Thoracic aorta (tissue), 2 donors: ENCODE results near the gene TMEM176A. TPM values are rescaled to one million over a fixed set of nuclear protein-coding genes. Genes with fewer than 3 reads are reported as not detected.
"Not testable (repeated sequence)": the region's sequence is repeated elsewhere in the genome, so short reads cannot be mapped to it uniquely, and the experiment has no call there.

Experiments
- ATAC-seq: fragments of 150-250 bp; one replicate; pipeline ENCODE4 v1.8.0; 2017; ENCODE audit warnings: low read depth; ENCODE audit not compliant: insufficient number of reproducible peaks, low FRiP score
- DNase-seq: peaks from one replicate; pipeline ENCODE4 v3.0.0-alpha.2; 2020; ENCODE audit warnings: low spot score
- H3K27ac ChIP-seq, 2 donors: fragments of 200-600 bp; sonication (generic); 1 replicate in 1 of 2; 2 replicates in 1 of 2; pipeline ENCODE4 v1.5.1; 2016; ENCODE audit warnings: mild to moderate bottlenecking in 2 of 2, moderate library complexity in 2 of 2
- H3K27me3 ChIP-seq: fragments of 200-600 bp; sonication (generic); replicated peaks from 2 replicates; pipeline ENCODE4 v1.6.0; 2016; ENCODE audit warnings: mild to moderate bottlenecking; ENCODE audit not compliant: insufficient read depth
- H3K36me3 ChIP-seq: fragments of 200-600 bp; sonication (generic); one replicate; pipeline ENCODE4 v1.5.1; 2016
- H3K4me1 ChIP-seq, 2 donors: fragments of 200-600 bp; sonication (generic); 1 replicate in 1 of 2; 2 replicates in 1 of 2; pipeline versions ENCODE4 v1.5.1 to v1.6.0; 2016; ENCODE audit warnings: low read depth in 2 of 2, mild to moderate bottlenecking in 1 of 2; ENCODE audit not compliant: control insufficient read depth in 1 of 2
- H3K4me3 ChIP-seq: fragments of 200-600 bp; sonication (generic); 2 replicates; pipeline ENCODE4 v1.5.1; 2016; ENCODE audit warnings: mild to moderate bottlenecking
- H3K9me3 ChIP-seq: fragments of 200-600 bp; sonication (generic); 2 replicates; pipeline ENCODE4 v1.5.1; 2016
- total RNA-seq, 2 donors: library from RNA; depleted of rRNA; stranded (reverse); fragments of >200 nt; gene quantifications; one replicate each; pipeline versions ENCODE4 v1.1.0 to v1.2.3, GENCODE V29; 2016
- TF ChIP-seq, protein P1 (sequence below): fragments of 200-600 bp; sonication (generic); IDR thresholded peaks from one replicate; pipeline ENCODE4 v1.5.1; 2019; ENCODE audit warnings: antibody characterized with exemption

TMEM176A gene
- total RNA-seq, 2 donors from 2014 or later, result 9.1 to 23.4 TPM

- ATAC-seq, result no peak
- no peaks in the 10 kb centered on the region for H3K36me3 ChIP-seq
- H3K9me3 ChIP-seq, result peaks cover 8% of the 10 kb centered on the region
- no peaks in the 10 kb centered on the region for H3K27me3 ChIP-seq
- no peaks in the 10 kb centered on the region for H3K4me1 ChIP-seq
- H3K27ac ChIP-seq, result no peak overlapping the region
- TF ChIP-seq, protein P1, sequence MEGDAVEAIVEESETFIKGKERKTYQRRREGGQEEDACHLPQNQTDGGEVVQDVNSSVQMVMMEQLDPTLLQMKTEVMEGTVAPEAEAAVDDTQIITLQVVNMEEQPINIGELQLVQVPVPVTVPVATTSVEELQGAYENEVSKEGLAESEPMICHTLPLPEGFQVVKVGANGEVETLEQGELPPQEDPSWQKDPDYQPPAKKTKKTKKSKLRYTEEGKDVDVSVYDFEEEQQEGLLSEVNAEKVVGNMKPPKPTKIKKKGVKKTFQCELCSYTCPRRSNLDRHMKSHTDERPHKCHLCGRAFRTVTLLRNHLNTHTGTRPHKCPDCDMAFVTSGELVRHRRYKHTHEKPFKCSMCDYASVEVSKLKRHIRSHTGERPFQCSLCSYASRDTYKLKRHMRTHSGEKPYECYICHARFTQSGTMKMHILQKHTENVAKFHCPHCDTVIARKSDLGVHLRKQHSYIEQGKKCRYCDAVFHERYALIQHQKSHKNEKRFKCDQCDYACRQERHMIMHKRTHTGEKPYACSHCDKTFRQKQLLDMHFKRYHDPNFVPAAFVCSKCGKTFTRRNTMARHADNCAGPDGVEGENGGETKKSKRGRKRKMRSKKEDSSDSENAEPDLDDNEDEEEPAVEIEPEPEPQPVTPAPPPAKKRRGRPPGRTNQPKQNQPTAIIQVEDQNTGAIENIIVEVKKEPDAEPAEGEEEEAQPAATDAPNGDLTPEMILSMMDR, result no peak
- no peak for DNase-seq
- H3K4me3 ChIP-seq, result no peak overlapping the region
Measured at GRCh38 chr7:150806863-150807262, 6.3 kb downstream of the TMEM176A start.

DNA sequence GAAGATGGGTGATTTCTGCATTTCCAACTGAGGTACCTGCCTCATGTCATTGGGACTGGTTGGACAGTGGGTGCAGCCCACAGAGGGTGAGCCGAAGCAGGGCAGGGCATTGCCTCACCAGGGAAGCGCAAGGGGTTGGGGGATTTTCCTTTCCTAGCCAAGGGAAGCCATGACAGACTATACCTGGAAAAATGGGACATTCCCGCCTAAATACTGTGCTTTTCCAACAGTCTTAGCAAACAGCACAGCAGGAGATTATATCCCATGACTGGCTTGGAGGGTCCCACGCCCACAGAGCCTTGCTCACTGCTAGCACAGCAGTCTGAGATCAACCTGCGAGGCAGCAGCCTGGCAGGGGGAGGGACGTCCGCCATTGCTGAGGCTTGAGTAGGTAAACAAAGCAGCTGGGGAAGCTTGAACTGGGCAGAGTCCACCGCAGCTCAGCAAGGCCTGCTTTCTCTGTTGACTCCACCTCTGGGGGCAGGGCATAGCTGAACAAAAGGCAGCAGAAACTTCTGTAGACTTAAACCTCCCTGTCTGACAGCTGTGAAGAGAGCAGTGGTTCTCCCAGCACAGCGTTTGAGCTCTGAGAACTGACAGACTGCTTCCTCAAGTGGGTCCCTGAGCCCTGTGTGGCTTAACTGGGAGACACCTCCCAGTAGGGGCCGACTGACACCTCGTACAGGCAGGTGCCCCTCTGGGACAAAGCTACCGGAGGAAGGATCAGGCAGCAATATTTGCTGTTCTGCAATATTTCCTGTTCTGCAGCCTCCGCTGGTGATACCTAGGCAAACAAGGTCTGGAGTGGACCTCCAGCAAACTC is 7.3 kb downstream of the TMEM176A start:
- H3K27me3 ChIP-seq, H3K4me1 ChIP-seq, ATAC-seq, H3K36me3 ChIP-seq, H3K4me3 ChIP-seq, H3K27ac ChIP-seq, DNase-seq, H3K9me3 ChIP-seq: not testable (repeated sequence)

DNA sequence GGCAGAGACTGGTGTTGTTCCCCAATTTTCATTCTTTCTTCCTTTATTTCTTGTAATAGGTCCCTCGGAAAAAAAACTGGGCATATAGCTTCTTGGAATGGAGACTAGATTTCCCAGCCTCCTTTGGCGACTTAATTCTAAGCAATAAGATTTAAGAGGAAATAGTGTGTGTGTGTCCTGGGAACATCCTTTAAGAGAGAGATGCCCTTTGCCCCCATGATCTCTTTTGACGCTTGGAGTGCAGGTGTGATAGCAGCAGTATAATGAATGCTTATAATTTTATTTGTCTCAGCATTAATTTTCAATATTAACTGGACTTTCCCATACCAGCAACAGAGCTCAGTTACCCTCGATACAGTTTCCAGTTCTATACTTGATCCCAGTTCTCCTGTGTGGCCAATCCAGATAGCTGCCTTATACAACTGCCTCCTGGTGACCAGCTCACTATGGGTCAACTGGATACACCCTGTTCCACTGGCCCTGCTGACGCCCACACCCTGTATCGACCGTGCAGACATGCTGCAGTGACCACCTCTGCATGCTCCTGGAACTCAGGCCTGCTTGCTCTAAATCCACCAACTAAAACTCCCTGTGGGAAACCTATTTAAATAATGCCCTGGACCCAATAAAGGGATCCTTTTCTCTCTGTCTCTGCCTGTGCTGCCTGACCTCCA is 13.9 kb downstream of the TMEM176A start:
- TF ChIP-seq, protein P1, result no peak
- H3K4me3 ChIP-seq, result no peak overlapping the region
- H3K9me3 ChIP-seq, result no peaks in the 10 kb centered on the region
- no peak for ATAC-seq
- no peaks in the 10 kb centered on the region for H3K27me3 ChIP-seq
- no peak overlapping the region for H3K27ac ChIP-seq
- DNase-seq, result no peak
- H3K4me1 ChIP-seq, result no peaks in the 10 kb centered on the region
- no peaks in the 10 kb centered on the region for H3K36me3 ChIP-seq

- TF ChIP-seq, protein P1, result no peak
- Histone ChIP-seq H3K36me3 (no peaks in the 10 kb centered on the region), H3K4me1 (no peaks in the 10 kb centered on the region), H3K4me3 (no peak overlapping the region), H3K9me3 (no peaks in the 10 kb centered on the region), H3K27ac (no peak overlapping the region), H3K27me3 (no peaks in the 10 kb centered on the region)
- no peak for ATAC-seq
- no peak for DNase-seq
Measured at GRCh38 chr7:150818971-150819370, 18.4 kb downstream of the TMEM176A start.

- ATAC-seq (no peak), DNase-seq (no peak)
- no peaks in the 10 kb centered on the region for H3K4me1 ChIP-seq
- H3K4me3 ChIP-seq, result no peak overlapping the region
- no peaks in the 10 kb centered on the region for H3K9me3 ChIP-seq
- H3K27me3 ChIP-seq, result no peaks in the 10 kb centered on the region
- no peaks in the 10 kb centered on the region for H3K36me3 ChIP-seq
- TF ChIP-seq, protein P1, result no peak
- no peak overlapping the region for H3K27ac ChIP-seq
Measured at GRCh38 chr7:150820148-150820547, 19.6 kb downstream of the TMEM176A start.
